Stimulated activated CD8-positive, alpha-beta memory T cell treated with anti-CD3 and anti-CD28 coated beads, Interleukin-4, amount 100 ng/mL, for 1 hour (primary cell): ENCODE measurements around the gene ZNF322.
"Not testable (repeated sequence)": the region's sequence is repeated elsewhere in the genome, so short reads cannot be mapped to it uniquely, and the experiment has no call there.

ENCODE experiments used
- DNase-seq, 2 donors: peaks; one replicate each; pipeline ENCODE4 v3.0.0-alpha.2; 2020; ENCODE audit warnings: low read depth in 2 of 2, low spot score in 1 of 2

The ZNF322 gene, protein sequence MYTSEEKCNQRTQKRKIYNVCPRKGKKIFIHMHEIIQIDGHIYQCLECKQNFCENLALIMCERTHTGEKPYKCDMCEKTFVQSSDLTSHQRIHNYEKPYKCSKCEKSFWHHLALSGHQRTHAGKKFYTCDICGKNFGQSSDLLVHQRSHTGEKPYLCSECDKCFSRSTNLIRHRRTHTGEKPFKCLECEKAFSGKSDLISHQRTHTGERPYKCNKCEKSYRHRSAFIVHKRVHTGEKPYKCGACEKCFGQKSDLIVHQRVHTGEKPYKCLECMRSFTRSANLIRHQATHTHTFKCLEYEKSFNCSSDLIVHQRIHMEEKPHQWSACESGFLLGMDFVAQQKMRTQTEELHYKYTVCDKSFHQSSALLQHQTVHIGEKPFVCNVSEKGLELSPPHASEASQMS

DNA sequence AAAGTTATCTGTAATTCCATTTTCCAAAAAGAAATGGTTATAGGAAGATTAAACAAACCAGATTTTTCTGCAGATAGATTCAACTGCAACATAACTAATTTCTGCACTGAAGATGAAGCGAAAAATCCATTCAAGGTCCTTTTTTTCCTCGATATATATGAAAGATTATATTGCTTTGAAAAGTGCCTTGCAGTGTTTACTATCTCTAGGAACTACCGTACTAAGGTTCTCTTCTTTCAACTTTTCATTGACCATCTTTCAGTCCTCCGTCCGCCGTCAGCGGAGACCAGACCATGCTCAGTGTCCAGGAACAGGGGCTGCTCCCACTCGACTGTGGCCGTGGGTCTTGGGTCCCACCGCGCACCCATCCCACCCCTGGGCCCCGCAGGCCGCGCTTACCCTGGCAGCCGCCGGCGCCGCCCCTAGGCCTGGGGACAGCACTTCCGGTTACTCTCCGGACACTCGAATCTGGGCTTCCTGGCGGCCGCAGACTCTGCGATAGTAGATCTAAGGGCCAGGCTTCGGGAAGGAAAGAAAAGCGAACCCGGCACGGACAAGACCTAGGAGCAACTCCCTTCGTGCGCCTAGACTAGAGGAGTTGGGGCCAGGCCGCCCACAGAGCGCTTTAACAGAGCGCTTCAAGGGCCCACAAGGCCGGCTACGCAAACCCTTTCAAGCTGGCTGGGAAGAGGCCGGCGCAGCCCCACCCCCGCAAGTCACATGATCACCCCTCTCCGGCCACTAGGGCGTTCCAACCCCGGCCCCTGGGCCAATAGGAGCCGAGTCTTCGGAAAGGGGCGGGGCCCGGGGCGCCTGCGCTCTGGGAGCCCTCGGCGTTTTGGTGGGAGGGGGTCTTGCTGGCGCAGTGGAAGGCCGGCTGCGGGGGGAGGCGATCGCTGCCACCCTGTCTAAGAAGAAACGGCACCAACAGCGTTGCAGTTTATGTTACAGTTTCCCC lies at the start of gene ZNF322:
ZNF322 (minus strand) TSS at position 705 of the 958 bp plus-strand sequence. CDS start 21,193 bp downstream, outside the sequence.
- DNase-seq: peak; percentile 69 to 80

DNA sequence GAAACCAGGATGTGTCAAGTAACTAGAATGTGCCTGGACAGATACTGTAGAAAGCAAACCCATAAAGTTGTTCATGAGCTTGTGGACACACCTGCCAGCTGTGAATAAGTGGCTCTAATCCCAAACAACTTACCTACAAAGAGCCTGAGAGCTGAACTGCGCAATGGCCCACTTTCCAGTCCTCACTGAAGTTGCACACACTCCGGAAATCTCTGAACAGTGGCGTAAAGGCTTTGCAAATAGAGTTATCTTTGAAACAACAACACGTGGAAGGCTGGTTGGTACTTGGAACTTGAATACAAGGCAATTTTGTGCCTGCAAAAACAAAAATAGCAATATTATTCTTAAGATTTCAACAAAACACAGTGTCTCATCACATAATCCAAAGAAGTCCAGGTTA lies 46.2 kb upstream of the ZNF322 start:
- DNase-seq: not testable (repeated sequence)

DNA sequence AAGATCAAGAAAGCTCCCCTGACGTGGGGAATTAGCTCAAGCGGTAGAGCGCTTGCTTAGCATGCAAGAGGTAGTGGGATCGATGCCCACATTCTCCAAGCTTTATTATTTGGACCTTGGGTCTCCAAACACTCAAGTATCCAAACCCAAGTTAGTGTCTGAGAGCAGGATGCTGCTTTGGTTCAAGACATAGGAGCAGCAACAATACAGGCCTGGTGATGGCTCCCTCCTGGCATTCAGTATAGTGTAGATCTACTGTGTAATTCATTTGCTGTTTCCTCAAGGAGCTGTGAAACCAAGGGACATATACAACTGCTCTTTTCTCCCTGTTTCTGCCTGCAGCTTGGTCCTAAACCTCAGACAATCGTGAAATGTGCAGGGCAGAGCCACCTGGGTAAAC lies 45.8 kb upstream of the ZNF322 start:
- not testable (repeated sequence) for DNase-seq

DNA sequence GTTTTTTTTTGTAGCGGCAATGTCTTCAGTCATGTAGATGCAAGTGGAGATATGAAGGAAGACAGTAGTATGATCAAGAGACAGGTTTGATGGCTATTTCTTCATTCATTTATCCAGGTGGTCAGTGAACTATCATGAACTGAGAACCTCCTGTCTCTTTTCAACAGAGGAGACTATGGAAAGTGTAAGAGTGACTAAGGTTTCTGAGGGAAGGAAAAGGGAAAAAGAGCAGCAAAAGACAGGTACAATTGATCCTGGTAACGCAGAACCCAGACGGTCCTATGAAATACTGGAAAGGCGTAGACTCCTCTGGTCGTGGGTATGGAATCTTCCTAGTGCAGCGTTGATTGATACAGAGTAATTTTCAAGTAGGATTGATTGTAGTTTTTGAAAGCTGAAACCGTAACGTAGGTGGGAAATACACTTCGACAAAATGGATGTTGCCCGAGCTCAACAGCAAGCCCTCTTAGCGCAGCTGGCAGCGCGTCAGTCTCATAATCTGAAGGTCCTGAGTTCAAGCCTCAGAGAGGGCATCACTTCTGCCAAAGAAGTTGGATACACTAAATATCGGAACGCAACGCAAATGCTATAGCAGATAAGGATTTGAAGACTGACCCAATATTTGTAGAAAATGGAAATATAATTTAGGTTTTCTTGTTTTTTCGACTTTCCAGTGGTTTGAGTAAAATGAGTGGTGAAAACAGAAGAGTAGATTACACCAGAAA lies 41.6 kb upstream of the ZNF322 start:
- DNase-seq: not testable (repeated sequence)

DNA sequence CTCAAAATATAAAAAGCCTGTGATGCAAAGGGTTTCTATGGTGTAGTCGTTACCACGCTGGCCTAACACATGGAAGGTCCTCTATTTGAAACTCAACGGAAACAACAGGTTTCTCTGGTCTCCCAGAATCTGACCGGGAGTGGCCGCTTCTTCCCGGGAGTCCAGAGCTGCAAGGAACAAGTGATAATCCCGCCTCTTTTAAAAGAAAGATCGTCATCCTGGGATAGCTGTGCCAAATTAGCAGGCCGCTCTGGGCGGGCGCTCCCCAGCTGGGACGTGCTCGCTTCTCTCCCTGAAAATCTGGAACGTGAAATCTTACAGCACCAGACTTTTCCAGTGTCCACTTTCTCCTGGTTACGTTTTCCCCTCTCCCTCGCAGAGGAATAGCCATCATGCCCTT lies 38.0 kb upstream of the ZNF322 start:
- not testable (repeated sequence) for DNase-seq

DNA sequence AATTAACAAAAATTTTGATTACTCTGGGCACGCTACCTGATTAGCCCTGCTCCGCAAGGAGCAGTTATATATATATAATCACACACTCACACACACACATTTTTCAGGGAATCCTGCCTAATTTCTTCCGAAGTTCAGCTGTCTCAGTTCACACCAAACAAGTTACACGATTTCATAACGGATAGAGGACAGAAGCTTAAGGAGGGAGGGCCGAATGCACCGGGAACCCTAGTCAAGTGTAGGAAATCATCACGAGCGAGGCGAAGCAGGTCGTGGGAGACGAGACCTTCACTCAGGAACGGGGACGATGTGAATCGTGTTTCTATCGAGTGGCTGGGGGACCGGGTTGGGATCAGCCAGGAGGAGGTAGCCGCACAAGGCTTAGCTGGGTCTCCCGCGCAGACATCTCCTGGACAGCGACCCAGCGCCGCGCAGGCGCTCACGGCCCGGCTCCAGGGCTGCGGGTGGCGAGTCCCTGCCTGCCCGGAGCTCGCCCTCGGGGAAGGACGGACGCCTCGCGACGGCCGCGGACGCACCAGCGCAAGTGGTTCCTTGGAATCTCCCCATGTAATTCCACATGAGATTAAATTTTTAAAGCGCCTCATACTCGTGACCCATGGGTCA lies 29.9 kb upstream of the ZNF322 start:
- DNase-seq: not testable (repeated sequence)

DNA sequence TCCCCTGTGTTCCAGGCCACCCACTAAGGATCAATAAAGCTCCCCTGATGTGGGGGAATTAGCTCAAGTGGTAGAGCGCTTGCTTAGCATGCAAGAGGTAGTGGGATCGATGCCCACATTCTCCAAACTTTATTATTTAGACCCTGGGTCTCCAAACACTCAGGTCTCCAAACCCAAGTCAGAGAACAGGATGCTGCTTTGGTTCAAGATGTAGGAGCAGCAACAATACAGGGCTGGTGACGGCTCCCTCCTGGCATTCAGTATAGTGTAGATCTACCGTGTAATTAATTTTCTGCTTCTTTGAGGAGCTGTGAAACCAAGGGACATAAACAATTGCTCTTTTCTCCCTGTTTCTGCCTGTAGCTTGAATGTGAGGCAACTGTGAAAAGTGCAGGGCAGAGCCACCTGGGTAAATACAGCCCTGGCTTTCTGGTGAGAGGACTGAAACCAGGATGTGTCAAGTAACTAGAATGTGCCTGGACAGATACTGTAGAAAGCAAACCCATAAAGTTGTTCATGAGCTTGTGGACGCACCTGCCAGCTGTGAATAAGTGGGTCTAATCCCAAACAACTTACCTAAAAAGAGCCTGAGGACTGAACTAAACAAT lies 23.0 kb upstream of the ZNF322 start:
- DNase-seq: not testable (repeated sequence)

DNA sequence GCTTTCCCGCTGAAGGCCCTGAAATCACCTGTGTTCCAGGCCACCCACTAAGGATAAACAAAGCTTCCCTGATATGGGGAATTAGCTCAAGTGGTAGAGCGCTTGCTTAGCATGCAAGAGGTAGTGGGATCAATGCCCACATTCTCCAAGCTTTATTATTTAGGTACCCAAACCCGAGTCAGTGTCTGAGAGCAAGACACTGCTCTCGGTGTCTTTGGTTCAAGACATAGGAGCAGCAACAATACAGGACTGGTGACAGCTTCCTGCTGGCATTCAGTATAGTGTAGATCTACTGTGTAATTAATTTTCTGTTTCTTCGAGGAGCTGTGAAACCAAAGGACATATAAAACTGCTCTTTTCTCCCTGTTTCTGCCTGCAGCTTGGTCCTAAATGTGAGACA lies 13.7 kb upstream of the ZNF322 start:
- DNase-seq: not testable (repeated sequence)

DNA sequence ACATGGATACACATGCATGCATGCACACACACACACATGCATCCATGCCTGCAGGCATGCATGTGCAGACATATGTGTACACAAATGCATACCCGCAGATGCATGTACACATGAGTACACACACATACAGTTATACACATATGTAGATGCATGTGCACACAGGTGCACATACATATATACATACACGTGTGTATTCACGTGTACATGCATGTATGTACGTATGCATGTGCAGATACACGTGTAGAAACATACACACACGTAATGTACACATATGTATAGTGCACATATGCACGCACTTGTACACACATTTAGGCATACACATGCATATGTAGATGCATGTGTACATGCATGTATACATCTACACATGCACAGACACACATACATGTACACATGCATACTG lies 11.0 kb upstream of the ZNF322 start:
- DNase-seq: not testable (repeated sequence)

DNA sequence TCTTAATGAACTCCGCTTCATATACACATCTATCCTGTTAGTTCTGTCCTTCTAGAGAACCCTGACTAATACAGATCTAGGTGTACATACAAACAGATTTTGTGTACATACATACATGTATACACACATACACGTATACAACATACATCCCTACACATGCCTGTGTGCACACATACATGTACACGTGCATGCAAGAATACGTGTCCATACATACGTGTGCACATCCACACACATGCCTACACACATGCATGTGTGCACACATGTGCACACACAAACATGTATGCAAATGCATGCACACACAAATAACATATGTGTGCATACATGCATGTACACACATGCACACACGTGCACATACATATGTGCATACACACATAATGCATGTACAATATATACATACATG lies 10.5 kb upstream of the ZNF322 start:
- not testable (repeated sequence) for DNase-seq

DNA sequence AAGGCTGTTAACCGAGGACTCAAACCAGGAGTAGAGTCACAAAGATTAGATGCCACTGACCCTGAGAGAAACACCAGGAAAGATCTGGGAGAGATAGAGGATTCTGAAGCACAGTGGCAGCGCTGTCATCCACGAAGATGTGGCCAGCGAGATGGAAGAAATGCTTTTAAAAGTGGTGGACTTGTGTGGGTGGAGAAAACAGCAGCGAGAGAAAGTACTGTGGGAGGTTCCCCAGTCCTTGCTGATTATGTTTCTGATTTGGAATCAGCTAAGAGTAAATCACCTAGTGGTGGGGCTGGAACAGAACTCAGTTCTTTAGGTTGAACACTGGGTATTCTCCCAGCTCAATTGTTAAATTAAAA lies 435 bp upstream of the ZNF322 start:
- DNase-seq: no peak

DNA sequence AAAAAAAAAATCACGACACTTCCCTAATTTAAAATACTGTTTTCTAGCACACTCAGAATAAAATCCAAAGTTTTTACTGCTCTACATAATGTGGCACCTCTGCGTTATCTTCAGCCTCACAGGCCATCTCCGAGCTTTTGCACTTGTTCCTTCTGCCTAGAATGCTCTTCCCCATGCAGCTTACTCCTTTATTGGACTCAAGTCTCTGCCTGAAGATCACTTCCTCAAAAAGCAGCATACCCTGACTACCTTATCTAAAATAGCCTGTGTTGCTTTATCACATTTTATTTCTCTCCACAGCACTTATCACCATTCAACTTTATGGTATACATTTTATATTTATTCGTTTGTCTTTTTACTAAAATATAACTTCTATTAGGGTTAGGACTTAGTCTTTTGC lies 2.3 kb downstream of the ZNF322 start:
- DNase-seq: no peak

DNA sequence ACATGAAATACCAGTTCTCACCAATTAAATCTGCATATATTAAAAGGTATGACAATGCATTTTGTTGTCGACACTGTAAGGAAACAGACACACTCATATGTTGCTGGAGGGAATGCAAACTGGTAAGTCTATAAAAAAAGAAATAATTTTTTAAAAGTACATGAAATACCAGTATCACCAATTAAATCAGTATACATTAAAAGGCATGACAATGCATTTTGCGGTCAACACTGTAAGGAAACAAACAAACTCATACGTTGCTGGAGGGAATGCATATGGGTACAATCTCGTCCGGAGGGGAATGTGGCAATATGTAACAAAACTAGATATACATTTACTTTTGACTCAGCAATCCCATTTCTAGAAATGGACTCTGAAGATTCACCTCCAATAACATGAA lies 6.5 kb downstream of the ZNF322 start:
- no peak for DNase-seq

DNA sequence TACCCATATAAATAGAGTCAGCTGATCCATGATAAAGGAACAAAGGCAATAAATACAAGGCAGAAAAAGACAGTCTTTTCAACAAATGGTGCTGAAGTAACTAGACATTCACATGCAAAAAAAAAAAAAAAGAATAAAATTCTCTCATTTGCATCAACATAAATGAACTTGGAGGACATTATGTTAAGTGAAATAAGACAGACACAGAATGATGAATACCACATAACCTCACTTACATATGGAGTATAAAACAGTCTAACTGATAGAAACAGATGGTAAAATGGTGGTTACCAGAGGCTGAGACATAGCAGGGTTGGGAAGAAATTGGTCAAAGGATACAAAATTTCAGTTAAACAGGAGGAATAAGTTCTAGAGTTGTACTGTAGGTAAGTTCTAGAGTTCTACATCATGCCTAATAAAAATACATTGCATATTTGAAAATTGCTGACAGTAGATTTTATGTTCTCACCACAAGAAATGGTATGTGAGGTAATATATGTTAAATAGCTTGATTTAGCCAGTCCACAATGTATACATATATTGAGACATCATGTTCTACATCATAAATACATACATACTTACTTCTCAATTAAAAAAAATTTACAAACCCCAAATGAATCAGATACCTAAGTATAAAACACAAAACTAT lies 8.3 kb downstream of the ZNF322 start:
- DNase-seq: no peak

DNA sequence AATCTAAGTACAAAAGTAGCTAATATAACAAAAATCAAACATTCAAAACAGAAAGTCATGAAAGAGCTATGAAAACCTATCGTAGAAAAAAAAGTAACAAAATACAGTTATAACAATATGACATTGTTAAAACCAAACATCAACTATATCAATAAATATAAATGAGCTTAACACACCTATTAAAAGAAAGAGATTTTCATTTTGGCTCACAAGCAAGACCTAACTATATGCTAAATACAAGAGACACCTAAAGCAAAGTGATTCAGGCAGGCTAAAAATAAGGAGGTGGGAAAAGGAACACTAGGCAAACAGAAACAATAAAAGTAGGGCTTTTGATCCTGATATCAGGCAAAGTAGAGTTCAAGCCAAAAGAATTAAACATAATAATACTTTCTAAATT lies 13.5 kb downstream of the ZNF322 start:
- no peak for DNase-seq

DNA sequence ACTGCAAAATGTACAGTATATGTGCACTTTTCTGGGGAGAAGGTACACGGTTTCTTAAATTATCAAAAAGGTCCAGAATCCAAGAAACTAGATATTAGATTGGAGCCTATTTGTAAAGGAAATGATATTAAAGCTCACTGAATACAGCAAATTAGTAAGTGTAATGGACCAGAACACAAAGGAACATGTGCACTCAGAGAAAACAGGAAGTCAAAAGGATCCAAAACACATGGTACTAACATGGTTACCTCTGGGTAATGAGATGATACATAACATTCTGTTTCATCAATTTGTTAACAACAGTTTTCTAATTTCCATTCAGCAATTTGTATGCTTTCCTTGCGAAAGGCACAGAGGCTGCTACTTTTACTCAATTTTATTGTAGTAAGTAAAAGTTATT lies 18.7 kb downstream of the ZNF322 start:
- no peak for DNase-seq

DNA sequence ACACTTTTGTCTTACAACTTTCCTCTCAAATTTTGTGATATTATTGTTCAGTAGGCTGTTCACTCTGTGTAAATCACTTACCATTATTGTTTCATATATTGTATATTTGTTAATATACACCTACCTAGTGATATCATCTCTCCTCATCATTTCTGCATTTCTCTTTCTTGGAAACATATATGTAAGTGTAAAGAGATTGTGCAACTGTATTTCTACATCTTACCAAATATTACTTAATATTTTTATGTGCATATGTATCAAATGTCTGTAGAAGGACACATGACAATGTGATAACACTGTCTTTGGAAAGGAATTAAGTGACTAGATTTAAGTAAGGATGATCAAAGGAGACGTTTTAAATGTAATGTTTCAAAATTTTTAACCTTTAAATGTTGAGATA lies 30.2 kb downstream of the ZNF322 start:
- no peak for DNase-seq

DNA sequence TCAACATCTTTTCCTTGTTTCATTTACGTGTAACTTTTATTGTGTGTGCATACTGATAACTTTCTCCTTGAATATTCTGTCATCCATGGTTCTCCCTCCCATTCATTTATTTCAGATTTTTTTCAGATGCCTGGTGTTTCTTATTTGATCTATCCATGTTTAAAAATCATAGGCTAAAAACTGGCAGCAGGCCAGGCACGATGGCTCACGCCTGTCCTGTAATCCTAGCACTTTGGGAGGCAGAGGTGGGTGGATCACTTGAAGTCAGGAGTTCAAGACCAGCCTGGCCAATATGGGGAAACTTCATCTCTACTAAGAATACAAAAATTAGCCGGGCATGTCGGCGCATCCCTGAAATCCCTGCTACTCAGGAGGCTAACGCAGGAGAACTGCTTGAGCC lies 31.7 kb downstream of the ZNF322 start:
- DNase-seq: no peak

DNA sequence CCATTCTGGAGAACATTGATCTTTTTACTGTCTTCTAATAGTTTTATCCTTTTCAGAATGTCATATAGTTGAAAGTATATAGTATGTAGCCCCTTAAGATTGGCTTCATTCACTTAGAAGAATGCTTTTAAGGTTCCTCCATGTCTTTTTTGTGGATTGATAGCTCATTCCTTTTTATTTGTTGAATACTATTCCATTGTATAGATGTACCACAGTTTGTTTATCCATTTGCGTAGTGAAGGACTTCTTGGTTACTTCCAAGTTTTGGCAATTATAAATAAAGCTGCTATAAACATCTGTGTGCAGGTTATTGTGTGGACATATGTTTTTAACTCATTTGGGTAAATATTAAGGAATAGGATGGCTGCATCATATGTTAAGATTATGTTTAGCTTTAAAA lies 35.0 kb downstream of the ZNF322 start:
- DNase-seq: no peak

DNA sequence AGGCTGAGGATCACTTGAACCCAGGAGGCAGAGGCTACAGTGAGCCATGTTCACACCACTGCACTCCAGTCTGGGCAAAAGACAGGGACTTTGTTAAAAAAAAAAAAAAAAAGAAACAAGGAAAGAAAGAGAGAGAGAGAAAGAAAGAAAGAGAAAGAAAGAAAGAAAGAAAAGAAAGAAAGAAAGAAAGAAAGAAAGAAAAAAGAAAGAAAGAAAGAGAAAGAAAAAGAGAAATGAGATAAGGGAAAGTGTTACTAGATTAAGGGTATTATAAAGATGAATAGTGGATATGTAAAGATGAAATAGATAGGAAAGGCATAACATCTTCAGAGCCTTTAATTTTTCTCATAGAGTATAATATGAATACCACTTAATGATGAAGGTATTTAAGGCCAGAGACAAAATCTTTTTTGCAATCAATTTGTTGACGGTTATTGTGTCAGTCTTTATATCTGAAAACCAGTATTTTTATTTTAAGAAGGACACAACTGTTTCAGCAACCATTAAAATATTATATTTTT lies 36.1 kb downstream of the ZNF322 start:
- DNase-seq: no peak
